Activated CD4-positive, CD25-positive, alpha-beta regulatory T cell treated with anti-CD3 and anti-CD28 coated beads, Interleukin-2, amount 50 U/mL, for 24 hours (primary cell): Measurements from ENCODE around the gene SEC22C.

Experiments used
- ATAC-seq, 2 donors: fragments of 150-1000 bp; cut with Tn5 transposase; one replicate each; pipeline ENCODE4 v1.10.0; 2021; ENCODE audit warnings: mild to moderate bottlenecking in 1 of 2, moderate library complexity in 1 of 2

Gene SEC22C

DNA sequence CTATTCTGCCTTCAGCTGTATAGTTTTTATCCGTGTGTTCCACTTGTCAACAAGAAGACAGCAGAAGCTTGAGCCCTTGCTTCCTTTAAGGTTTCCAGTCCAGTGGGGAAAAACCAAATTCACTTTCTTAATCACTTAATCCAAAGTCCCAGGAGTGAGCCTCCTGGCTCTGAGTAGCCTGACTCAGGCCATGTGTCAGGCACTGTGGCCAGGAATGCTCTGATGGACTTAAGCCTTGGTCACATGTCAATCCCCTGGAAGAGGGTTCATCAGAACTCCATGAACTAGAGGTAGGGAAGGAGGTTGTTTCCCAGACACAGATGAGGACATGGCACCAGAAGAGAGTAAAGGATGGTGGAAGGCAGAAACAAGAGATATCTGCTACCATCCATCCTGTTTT, 70.6 kb downstream of the SEC22C start:
- no peak for ATAC-seq

- ATAC-seq: no peak
Observed at GRCh38 chr3:42510325-42510724, 71.4 kb downstream of the SEC22C start.

DNA sequence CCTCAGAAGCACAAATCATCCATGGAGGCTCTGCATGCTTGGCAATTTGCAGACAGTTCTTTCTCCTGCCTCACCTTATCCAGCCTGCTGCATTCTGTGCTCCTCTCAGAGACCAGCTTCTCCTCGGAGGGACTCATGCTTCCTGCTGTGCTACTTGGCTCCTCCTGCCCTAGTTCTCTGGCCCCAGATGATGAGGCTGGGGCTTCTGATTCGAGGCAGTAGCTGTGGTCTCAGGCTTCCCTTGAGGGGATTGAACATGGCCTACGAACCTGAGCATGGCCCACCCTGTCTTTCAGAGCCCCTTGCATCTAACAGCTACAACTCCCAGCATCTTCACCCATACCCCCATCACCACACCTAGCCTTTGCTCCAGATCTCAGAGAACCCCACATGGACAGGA, 72.7 kb downstream of the SEC22C start:
- no peak for ATAC-seq

DNA sequence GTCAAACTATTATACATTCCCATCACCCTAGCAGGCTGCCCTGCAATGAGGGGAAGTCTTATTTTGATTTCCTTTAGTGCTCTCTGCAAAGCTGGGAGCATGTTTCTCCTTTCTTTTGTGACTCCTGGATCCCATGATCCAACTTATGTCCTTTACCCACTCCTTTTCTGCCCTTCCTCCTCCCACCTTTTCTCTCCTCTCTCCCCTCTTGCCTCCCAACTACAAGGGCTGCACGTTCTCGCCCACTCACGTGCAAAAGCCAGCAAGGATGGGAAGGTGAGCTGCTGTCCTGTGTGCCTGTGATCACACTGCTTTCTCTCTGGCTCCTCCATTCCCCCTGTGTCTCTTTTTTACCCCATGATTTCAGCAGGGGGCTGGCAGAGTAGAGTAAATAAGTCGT, 73.2 kb downstream of the SEC22C start:
- no peak for ATAC-seq

GRCh38 chr3:42507761-42508335, 73.9 kb downstream of the SEC22C start:
- ATAC-seq: no peak

DNA sequence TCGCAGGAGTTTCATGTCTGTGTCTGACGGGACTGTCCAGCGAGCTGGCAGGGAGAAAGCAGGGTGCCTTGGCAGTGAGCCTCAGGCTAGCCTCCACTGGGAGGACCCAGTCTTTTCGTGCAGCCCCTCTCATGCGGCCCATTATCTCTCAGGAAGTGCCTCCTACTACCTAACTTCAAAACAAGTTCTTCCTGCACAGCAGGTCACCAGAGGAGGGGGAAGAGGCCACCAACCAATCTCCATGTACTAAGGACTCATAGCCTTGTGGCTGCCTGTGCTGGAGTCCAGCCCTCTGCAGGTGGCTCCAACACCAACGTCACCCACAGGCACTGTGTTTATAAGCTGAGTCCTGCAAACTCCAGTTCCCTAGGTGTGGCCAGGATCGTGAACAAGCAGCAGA, 74.5 kb downstream of the SEC22C start:
- ATAC-seq: no peak

- ATAC-seq: no peak
Observed at GRCh38 chr3:42505849-42506410, 75.8 kb downstream of the SEC22C start.

GRCh38 chr3:42505128-42505848, 76.5 kb downstream of the SEC22C start:
- ATAC-seq: no peak

DNA sequence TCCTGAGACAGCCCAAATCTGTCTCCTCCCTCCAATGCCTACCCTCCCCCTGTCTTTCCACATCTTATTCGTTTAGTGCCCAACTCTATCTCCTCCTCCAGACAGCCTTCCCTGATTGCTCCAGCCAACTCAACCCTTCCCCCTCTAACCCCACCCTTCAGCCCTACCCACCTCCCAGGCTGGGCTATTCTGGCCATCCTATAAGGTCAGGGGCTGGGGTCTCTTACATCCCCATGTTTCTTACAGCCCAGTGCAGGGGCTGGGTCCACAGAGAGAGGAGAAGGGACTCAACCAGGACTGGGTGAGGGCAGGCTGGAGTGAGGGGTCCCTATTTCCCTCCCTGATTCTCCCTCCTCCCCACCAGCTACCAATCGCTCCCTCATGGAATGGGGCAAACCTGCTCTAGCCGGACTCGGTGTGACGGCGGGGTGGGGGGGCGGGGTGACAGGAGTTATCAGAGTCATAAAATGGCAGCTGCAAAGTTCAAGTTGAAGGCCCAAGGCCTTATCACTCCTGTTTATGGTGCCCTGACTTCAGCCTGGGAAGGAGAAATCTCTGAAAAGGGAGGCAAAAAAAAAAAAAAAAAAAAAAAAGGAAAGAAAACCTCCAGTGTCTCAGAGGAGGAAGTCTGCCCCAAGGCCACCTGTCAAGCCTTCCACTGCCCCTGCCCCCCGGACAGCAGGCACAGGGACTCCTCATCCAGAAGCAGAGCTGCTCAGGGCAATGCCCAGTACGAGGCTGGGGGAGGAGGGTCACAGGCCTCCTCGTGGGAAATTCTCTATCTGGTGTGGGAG, 77.2 kb downstream of the SEC22C start:
- no peak for ATAC-seq

GRCh38 chr3:42503957-42504333, 77.8 kb downstream of the SEC22C start:
- ATAC-seq: no peak

DNA sequence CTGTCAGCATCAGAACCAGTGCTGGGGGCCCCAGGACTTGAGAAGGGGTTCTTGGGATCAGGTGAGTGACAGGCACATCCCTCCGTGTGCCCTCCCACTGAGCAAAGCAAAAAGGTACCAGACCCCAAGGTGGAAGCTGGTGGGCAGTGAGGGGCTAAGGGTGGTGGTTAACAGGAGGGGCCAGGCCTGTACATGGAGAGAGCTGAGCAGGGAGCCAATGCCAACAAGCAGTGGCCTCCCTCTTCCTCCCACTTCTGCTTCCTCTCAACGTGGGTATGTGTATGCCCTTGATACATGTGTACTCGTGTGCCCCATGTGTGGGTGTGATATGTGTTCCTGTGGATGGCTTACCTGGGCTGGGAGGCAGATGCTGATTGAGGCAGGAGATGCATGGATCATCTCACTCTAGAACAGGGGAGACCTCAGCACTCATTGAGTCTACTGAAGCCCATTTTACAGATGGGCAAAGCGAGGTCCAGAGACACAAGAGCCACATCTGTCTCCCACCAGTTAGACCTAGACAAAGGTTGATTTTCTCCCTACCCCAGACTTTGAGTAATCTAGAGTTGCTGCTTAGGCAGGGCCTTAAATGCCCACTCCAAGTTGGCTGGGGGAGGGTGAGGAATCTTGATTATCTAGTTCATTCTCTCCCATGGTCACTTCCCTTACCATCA, 78.4 kb downstream of the SEC22C start:
- ATAC-seq: no peak

- ATAC-seq: peak; percentile 96 to 98
Observed at GRCh38 chr3:42502429-42503250, 79.1 kb downstream of the SEC22C start, which contains the start of gene VIPR1. TSS of gene VIPR1 (plus strand) at chr3:42502643. CDS start at chr3:42502736, 93 bp downstream.

GRCh38 chr3:42501681-42502428, 79.9 kb downstream of the SEC22C start:
- ATAC-seq: peak; percentile 46 to 47

- ATAC-seq: no peak
Observed at GRCh38 chr3:42501321-42501680, 80.5 kb downstream of the SEC22C start.

DNA sequence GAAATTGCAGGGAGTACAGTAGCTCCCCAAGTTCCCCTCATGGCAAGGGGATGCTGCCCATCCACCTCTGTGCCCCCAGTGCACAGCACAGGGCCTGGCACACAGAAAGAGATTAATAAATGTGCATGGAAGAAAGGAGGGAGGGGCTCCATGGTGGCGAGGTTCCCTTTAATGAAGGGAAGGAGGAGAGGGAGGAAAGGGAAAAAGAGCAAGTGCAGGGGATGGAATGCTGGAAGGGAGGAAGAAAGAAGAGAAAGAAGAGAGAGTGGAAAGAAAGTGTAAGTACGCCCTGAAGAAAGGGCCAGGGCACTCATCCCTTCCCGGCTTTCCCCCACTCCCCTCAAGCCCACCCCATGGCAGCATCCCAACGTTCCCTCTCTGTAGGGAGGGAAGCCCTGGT, 80.9 kb downstream of the SEC22C start:
- no peak for ATAC-seq

DNA sequence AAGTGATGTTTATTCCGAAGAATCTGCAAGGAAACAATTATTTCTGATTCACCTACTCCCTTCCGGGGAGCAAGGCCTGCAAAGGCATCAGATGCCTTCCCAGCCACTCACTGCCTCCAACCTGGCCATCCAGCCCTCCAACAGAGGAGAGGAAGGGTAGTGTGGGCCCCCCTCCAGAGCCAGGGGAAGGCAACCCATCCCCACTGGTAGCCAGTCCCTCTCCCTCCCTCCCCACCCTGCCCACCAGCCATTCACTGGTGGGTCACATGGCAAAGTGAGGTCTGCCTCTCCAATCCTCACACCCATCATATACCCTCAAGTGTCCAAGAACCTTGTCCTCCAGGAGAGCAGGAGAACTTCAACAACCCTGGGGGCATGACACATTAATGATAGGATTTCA, 81.7 kb downstream of the SEC22C start:
- ATAC-seq: no peak

- ATAC-seq: no peak
Observed at GRCh38 chr3:42499478-42499871, 82.3 kb downstream of the SEC22C start.

DNA sequence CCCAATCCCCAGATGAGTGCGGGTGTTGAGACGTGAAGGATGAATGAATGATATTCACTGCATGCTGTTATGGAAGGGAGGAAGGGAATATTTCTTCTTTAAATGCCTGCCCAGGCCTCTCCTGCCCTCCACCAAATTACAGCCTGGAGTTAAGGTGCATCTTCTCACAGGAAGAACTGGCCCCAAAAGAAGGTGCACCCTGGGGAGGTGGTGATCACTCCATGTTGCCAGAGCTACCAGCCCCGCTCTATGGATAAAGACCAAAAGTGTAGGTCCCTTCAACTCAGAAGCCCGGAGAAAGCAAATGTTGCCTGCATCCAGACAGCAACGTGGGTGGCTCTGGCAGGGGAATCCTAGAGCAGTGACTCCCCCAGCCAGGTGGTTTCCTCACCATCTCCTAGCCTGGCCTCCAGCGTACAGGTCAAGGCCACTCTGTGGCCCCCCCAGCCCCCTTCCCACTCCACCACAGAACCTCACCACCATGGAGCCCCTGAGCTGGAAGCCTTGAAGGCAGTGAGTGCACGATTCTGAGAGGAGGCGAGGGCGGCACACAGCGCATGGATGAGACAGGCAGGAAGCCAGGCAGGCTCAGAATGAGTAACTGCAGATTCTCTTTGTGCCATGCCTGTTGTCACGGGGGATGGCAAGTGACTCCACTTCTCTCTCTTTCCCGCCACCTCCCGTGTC, 82.8 kb downstream of the SEC22C start:
- no peak for ATAC-seq

- no peak for ATAC-seq
Observed at GRCh38 chr3:42498034-42498433, 83.7 kb downstream of the SEC22C start.
